Stimulated activated naive CD8-positive, alpha-beta T cell treated with anti-CD3 and anti-CD28 coated beads, Interleukin-15, amount 100 ng/mL, for 72 hours (primary cell): Measurements from ENCODE around the gene RHOB.
A peak's percentile ranks its signal among the peaks of the same experiment; 100 is the strongest.
"Not testable (repeated sequence)": the region's sequence is repeated elsewhere in the genome, so short reads cannot be mapped to it uniquely, and the experiment has no call there.

Source experiments
- ATAC-seq: fragments of 150-1000 bp; cut with Tn5 transposase; 2 replicates; pipeline ENCODE4 v1.10.0; 2021; ENCODE audit warnings: mild to moderate bottlenecking, moderate library complexity
- DNase-seq, 2 donors: peaks; one replicate each; pipeline ENCODE4 v3.0.0; 2021 to 2022
- H3K27ac Mint-ChIP-seq, 2 donors: one replicate each; pipeline ENCODE4 v1.8.0; 2022; ENCODE audit warnings: mild to moderate bottlenecking in 2 of 2, mixed read lengths in 2 of 2, moderate library complexity in 2 of 2
- H3K27me3 Mint-ChIP-seq: one replicate; pipeline ENCODE4 v1.8.0; 2022; ENCODE audit warnings: mixed read lengths
- H3K4me1 Mint-ChIP-seq: one replicate; pipeline ENCODE4 v1.8.0; 2022; ENCODE audit warnings: mild to moderate bottlenecking, mixed read lengths
- H3K4me3 Mint-ChIP-seq, 2 donors: one replicate each; pipeline ENCODE4 v1.8.0; 2022; ENCODE audit warnings: mild to moderate bottlenecking in 2 of 2, mixed read lengths in 2 of 2, moderate library complexity in 1 of 2
- H3K9me3 Mint-ChIP-seq, 2 donors: one replicate each; pipeline ENCODE4 v1.8.0; 2022; ENCODE audit warnings: mixed read lengths in 2 of 2

RHOB gene

DNA sequence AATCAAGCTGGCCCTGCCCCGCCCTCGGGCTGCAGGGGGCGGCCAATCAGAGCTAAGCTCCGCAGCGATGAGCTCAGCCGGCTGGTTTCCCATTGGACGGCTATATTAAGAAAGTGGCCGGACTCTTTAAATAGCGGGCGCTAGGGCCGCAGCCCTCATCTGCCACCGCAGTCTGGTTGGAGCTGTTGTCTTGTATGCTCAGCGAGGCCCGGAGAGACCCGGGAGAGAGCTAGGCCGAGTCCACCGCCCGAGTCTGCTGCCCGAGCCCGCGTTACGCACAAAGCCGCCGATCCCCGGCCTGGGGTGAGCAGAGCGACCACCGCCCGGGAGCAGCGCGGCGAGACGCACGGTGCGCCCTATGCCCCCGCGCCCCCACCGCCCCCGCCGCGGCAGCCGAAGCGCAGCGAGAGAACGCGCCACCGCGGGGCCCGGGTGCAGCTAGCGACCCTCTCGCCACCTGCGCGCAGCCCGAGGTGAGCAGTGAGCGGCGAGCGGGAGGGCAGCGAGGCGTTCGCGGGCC lies at the start of gene RHOB:
TSS of gene RHOB (plus strand) at position 158 of the 520 bp plus-strand sequence. CDS start 392 bp downstream, outside the sequence.
- peak within 1 kb of the TSS; percentile 90 to 92 for H3K27ac Mint-ChIP-seq
- H3K27me3 Mint-ChIP-seq: peaks cover 29% of the 10 kb centered on the region
- peak within 1 kb of the TSS; percentile 81 to 83 for H3K4me3 Mint-ChIP-seq
- ATAC-seq (peak; percentile 97), DNase-seq (peak; percentile 92 to 95)
- H3K9me3 Mint-ChIP-seq: no peaks in the 10 kb centered on the region
- H3K4me1 Mint-ChIP-seq: peaks cover 9% of the 10 kb centered on the region

DNA sequence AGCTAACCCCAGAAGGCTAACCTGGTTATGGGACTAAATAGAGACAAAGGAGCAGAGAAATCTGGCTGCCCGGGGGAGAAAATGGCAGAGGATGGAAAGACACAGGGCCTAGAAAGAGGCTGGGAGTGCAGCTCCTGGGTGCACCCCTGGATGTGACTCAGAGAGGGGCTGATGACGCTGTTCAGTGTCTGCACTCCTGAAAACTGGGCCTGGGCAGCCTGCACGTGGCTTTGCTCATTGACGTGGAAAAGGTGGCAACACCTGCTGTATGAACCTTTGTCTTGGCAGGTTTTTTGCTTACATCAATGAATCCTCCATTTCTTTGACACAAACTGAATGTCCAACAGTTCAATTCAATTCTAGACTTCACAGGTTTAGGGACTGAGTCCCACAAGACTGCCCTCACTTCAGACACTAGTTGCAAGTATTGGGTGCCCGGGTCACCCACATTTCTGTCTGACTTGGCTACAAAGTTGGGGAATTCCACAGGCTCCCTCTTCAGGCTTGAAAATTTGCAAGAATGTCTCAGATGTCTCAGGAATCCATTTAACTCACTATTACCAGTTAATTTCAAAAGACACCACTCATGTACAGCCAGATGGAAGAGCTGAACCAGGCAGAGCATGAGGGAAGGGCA lies 48.9 kb upstream of the RHOB start:
- Mint-ChIP-seq H3K4me1 (no peaks in the 10 kb centered on the region), H3K27ac (no peak overlapping the region), H3K27me3 (peaks cover 18% of the 10 kb centered on the region), H3K4me3 (no peak overlapping the region), H3K9me3 (no peaks in the 10 kb centered on the region)
- no peak for DNase-seq
- no peak for ATAC-seq

DNA sequence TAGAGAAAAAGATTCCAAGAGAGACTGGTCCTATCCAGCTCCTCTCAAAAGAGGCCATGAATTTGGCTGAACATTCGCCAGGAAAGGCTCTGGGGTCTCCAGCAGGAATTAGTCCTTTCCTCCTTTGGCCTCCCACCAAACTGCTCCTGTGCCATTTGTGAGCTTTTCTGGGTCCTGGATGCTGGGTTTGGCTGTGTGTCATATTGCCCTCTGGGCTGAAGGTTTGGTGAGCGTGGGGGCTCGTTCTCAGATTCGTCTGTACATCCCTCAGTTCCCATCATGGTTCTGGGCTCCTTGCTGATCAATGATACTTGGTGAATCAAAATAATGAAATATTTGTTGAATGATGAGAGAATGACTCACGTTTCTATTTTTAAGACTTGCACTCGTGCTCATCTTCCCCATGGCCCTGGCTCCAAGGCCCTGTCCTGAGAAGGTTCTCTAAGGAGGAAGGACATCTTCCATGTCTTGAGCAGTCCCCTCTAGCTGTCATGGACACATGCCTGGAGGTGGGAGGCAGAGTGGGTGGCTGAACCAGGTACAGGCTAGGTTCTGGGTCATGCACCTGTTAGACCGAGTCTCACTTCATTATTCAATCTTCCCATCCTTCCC lies 47.8 kb upstream of the RHOB start:
- ATAC-seq (no peak), DNase-seq (no peak)
- Mint-ChIP-seq H3K27ac (peak overlapping the region; percentile 27 to 59), H3K4me3 (no peak overlapping the region), H3K4me1 (no peaks in the 10 kb centered on the region), H3K27me3 (peaks cover 18% of the 10 kb centered on the region), H3K9me3 (no peaks in the 10 kb centered on the region)

DNA sequence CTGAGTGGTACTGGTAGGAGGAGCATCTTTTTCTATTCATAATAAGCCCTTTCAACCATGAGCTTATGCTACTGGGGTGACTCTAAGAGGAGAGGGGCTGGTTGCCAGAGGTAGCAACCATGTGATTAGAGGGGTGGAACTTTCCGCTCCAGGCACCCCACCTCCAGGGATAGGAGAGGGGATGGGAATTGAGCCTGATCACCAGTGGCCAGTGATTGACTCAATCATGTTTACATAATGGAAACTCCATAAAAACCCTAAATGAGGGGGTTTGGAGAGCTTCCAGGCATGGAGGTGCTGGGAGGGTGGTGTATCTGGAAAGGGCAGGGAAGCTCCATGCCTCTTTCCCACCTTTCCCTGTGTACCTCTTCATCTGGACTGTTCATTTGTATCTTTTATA lies 46.6 kb upstream of the RHOB start:
- peak overlapping the region in 1 of 2 donors; percentile 5 for H3K27ac Mint-ChIP-seq
- DNase-seq (no peak), ATAC-seq (no peak)
- H3K4me3 Mint-ChIP-seq: no peak overlapping the region
- H3K27me3 Mint-ChIP-seq: peaks cover 18% of the 10 kb centered on the region
- H3K4me1 Mint-ChIP-seq: no peaks in the 10 kb centered on the region
- no peaks in the 10 kb centered on the region for H3K9me3 Mint-ChIP-seq

DNA sequence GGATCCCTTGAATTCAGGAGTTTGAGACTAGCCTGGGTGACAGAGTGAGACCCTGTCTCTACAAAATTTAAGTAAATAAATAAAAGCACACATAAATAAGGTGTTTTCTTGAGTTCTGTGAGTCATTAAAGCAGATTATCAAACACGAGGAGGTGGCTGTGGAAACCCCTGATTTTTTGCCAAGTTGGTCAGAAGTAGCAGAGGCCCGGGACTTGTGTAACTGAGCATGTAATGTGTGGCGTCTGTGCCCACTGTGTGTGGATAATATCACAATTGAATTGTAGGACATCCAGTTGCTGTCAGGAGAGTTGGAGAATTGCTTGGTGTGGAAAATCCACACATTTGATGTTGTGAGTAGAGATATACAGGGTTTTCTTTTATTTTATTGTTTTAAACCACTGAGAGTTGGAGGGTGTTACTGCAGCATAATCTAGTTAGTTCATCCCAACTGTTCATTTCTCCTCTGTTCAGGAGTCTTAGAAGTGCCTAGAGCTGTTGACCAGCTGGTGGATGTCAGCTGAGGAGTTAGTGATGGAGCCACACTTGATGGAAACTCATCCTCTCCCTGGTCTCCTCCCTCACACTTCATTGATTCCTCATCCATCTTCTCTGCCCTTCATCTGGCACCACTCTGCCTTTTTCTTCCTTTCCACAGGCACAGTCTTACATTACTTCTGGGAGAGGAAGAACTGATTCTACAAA lies 45.9 kb upstream of the RHOB start:
- no peak overlapping the region for H3K4me3 Mint-ChIP-seq
- no peaks in the 10 kb centered on the region for H3K4me1 Mint-ChIP-seq
- peaks cover 16% of the 10 kb centered on the region for H3K27me3 Mint-ChIP-seq
- no peaks in the 10 kb centered on the region for H3K9me3 Mint-ChIP-seq
- no peak for ATAC-seq
- no peak overlapping the region for H3K27ac Mint-ChIP-seq
- DNase-seq: no peak

DNA sequence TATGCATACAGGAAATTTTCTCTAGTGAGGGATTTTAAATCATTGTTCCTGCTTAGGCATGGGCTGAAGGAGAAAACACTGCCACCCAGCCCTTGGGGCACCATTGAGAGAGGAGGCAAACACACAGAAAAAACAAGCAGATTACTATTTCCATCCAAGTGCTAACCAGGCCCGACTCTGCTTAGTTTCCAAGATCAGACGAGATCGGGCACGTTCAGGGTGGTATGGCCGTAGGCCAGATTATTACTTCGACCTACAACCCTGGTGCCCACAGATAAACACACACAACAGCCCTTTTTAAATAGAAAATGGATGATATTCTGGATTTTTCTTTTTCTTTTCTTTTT lies 45.4 kb upstream of the RHOB start:
- Mint-ChIP-seq H3K4me3 (no peak overlapping the region), H3K4me1 (no peaks in the 10 kb centered on the region), H3K9me3 (no peaks in the 10 kb centered on the region), H3K27ac (no peak overlapping the region), H3K27me3 (peaks cover 11% of the 10 kb centered on the region)
- no peak for ATAC-seq
- no peak for DNase-seq

DNA sequence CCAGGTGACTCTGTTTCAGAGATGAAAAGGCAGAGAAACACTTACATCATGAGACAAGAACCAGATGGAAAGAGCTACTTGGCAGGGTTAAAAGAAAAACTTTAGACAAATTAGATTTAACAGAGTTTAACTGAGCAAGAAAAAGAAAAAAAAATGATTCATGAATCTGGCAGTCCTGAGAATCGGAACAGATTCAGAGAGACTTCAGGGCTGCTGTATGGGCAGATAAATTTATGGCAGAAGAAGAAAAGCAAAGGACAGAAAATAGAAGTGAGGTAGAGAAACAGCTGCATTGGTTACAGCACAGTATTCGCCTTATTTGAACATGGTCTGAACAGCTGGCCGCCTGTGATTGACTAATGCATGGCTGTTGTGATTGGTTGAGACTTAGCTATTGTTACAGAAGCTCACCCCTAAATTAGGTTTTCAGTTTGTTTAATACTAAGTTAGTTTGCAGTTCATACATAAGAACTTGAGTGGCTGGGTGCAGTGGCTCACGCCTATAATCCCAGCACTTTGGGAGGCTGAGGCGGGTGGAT lies 43.0 kb upstream of the RHOB start:
- Mint-ChIP-seq H3K4me1 (no peaks in the 10 kb centered on the region), H3K27ac (peak overlapping the region in 1 of 2 donors; percentile 60), H3K4me3 (no peak overlapping the region), H3K27me3 (no peaks in the 10 kb centered on the region), H3K9me3 (peaks cover 4% of the 10 kb centered on the region in 2 donors)
- DNase-seq (no peak), ATAC-seq (no peak)

DNA sequence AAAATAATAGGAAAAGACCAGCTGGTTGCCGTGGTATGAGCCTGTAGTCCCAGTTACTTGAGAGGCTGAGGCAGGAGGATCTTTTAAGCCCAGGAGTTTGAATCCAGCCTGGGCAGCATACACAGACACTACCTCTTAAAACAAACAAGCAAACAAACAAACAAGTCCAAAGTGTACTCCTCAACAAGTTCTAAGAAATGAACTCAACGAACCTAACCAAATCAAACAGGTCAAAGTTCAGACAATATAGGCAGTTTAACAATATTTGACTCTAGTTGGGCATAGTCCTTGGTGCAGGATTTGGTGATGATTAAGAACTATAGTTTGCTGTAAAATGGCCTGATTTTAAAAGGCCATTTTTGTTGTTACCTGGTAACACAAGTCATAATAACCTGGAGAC lies 41.9 kb upstream of the RHOB start:
- peaks cover 15% of the 10 kb centered on the region in 2 donors for H3K9me3 Mint-ChIP-seq
- no peaks in the 10 kb centered on the region for H3K4me1 Mint-ChIP-seq
- ATAC-seq: no peak
- no peak overlapping the region for H3K4me3 Mint-ChIP-seq
- no peak overlapping the region for H3K27ac Mint-ChIP-seq
- H3K27me3 Mint-ChIP-seq: no peaks in the 10 kb centered on the region
- no peak for DNase-seq

DNA sequence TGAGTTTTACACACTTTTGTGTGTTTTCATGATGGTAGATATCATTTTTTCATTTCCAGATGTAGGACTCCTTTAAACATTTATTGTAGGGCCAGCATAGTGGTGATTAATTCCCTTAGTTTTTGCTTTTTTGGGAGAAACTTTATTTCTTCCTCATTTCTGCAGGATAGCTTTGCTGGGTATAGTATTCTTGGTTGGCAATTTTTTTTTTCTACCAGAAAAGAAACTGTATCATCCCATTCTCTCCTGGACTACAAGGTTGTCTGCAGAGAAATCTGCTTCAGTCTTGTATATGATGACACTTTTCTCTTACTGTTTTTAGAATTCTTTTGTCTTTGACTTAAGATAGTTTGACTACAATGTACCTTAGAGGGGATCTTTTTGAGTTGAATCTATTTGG lies 37.8 kb upstream of the RHOB start:
- no peak for ATAC-seq
- peaks cover 17 to 18% of the 10 kb centered on the region in 2 donors for H3K9me3 Mint-ChIP-seq
- DNase-seq: no peak
- H3K4me3 Mint-ChIP-seq: no peak overlapping the region
- peaks cover 16% of the 10 kb centered on the region for H3K27me3 Mint-ChIP-seq
- H3K4me1 Mint-ChIP-seq: no peaks in the 10 kb centered on the region
- H3K27ac Mint-ChIP-seq: no peak overlapping the region

DNA sequence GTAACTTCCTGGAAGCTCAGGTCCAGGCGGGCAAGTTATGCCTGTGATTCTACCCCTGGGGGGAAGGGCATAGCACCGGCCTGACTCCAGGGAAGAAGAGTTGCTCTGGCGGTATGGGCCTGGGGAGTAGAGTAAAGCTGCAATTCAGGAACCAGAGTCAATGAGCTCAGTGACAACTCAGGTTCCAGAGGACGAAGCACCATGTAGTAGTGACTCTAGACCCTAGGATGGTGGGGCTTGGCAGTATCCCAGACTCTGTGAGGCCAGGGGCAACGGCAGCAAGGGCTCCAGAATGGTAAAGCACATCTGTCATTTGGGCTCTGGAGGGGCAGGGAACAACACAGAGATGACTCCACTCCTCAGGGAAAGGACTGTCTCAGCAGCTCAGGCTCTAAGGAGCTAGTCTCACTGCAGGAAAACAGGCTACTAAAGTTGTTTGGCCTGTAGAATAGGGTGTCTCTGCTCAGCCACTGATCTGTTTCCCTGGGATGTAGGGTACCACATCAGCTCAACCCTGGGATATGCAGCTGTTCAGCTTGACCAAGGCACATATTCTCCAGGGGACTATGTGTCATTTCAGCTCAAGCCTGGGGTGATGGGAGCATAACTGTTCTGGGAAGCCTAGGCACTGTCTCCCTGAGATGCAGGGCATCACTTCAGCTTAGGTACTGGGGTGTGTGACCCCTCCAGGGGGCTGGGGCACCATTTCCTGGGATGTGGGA lies 36.2 kb upstream of the RHOB start:
- Mint-ChIP-seq H3K27me3 (peaks cover 16% of the 10 kb centered on the region), H3K27ac (no peak overlapping the region), H3K4me3 (no peak overlapping the region)

DNA sequence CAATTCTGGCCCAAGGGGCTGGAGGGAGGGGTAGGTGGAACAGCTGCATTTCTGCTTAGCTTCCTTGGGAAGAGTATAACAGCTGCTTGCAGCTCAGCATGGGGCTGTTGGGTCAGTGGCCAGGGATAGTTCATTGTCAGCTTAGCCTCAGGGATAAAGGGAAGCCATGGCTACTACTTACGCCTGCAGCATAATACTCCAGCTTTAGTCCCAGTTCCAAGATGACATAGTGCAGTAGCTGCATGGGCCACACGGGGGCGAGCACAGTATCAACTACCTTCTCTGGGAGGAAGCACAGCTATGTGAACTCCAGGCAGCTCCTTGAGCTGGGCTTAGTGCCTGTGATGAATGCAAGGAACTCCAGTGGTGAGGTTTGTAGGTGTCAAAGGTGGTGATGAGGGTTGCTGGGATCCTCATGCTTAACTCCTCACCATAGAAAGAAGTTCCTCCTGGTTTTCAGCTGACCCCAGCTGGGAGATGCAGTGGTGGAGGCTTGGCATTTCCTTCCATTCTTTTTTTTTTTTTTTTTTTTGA lies 35.4 kb upstream of the RHOB start:
- peaks cover 17 to 24% of the 10 kb centered on the region in 2 donors for H3K9me3 Mint-ChIP-seq
- DNase-seq (peak; percentile 55 to 68), ATAC-seq (peak; percentile 90)
- H3K4me3 Mint-ChIP-seq: no peak overlapping the region
- H3K4me1 Mint-ChIP-seq: no peaks in the 10 kb centered on the region
- H3K27me3 Mint-ChIP-seq: peaks cover 16% of the 10 kb centered on the region
- no peak overlapping the region for H3K27ac Mint-ChIP-seq

More for the DNA sequence above, 36.2 kb upstream of the RHOB start:
- DNase-seq (no peak), ATAC-seq (no peak)
- H3K4me1 Mint-ChIP-seq: no peaks in the 10 kb centered on the region
- H3K9me3 Mint-ChIP-seq: peaks cover 17 to 24% of the 10 kb centered on the region in 2 donors

DNA sequence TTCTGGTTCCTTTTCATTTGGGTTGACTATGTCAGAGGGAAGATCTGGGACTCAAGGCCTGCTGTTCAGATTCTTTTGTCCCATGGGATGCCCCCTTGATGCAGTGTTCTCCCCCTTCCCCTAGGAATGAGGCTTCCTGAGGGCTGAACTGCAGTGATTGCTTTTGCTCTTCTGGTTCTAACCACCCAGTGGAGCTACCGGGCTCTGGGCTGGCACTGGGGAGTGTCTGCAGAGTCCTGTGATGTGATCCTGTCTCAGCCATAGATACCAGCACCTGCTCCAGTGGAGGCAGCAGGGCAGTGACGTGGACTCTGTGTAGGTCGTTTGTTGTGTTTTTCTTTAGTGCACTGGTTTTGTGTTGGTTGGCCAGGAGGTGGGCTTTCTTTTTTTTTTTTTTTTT lies 32.1 kb upstream of the RHOB start:
- no peak overlapping the region for H3K4me3 Mint-ChIP-seq
- H3K4me1 Mint-ChIP-seq: no peaks in the 10 kb centered on the region
- H3K27ac Mint-ChIP-seq: no peak overlapping the region
- peaks cover 16% of the 10 kb centered on the region for H3K27me3 Mint-ChIP-seq
- ATAC-seq (no peak), DNase-seq (no peak)
- H3K9me3 Mint-ChIP-seq: peaks cover 3 to 11% of the 10 kb centered on the region in 2 donors

DNA sequence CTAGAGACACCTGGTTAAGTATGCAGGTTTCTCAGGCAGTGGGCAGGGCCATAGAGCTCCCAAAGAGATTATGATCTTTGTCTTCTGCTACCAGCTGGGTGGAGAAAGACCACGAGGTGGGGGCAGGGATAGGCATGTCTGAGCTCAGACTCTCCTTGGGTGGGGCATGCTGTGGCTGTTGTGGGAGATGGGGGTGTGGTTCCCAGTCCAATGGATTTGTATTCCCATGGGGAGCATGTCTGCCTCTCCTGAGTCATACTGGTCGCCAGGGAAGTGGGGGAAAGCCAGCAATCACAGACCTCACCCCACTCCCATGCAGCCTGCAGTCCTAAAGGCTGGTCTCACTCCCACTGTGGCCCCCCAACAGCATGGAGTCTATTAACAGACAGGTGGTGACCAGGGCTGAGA lies 31.4 kb upstream of the RHOB start:
- ATAC-seq: no peak
- DNase-seq: no peak
- Mint-ChIP-seq H3K4me3 (no peak overlapping the region), H3K27ac (no peak overlapping the region), H3K9me3 (peaks cover 0 to 6% of the 10 kb centered on the region in 2 donors), H3K4me1 (no peaks in the 10 kb centered on the region), H3K27me3 (peaks cover 16% of the 10 kb centered on the region)

DNA sequence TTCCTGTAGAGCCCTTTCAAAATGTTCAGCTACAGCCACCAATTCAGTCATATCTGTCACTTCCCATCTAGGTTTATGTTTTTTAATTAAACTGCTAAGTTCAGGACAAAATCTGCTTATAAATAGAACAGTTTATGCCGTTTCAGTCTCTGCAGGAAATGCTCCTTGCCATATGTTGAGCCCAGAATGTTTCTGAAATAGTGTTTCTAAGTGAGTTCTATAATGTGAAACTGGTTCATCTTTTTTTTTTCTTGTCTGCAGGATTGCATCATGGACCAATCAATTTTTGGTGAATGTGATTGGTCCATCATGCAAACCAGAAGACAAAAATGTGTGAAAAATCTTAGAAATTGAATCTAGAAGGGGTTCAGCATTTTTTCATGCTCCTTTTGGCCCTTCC lies 30.2 kb upstream of the RHOB start:
- no peak for ATAC-seq
- H3K4me1 Mint-ChIP-seq: no peaks in the 10 kb centered on the region
- no peak overlapping the region for H3K4me3 Mint-ChIP-seq
- DNase-seq: no peak
- H3K27ac Mint-ChIP-seq: no peak overlapping the region
- peaks cover 0 to 6% of the 10 kb centered on the region in 2 donors for H3K9me3 Mint-ChIP-seq
- H3K27me3 Mint-ChIP-seq: peaks cover 10% of the 10 kb centered on the region

DNA sequence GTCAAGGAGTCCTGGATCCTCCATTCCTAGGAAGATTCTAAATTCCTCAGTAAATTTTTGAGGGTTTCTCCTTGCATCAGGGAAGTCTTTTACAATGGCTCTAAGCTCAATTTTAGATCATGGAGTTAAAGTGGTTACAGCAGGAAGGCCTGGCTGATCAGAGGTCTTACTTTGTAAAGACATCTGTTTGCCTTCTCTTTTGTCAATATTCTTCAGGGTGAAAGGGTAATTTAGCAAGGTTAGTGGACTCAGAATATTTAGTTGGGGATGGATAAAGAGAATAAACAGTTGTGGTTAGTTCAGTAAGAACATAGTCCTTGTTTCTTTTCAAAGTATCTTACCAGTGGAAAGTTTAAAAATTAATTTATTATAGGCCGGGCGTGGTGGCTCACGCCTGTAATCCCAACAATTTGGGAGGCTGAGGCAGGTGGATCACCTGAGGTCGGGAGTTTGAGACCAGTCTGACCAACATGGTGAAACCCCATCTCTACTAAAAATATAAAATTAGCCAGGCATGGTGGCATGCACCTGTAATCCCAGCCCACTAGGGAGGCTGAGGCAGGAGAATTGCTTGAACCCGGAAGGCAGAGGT lies 29.5 kb upstream of the RHOB start:
- not testable (repeated sequence) for H3K4me1 Mint-ChIP-seq, H3K27me3 Mint-ChIP-seq, ATAC-seq, DNase-seq, H3K4me3 Mint-ChIP-seq, H3K9me3 Mint-ChIP-seq, H3K27ac Mint-ChIP-seq
